ENCODE results near the gene CYP4A22. TPM values are rescaled to one million over a fixed set of nuclear protein-coding genes. Genes with fewer than 3 reads are reported as not detected.
A peak's percentile ranks its signal among the peaks of the same experiment; 100 is the strongest.

Gene CYP4A22
- total and polyA plus RNA-seq, 2 of the 4 experiments (the other 2 are of a cell fraction), result not detected

- Histone ChIP-seq H3K4me3 (ENCODE audit: insufficient read depth, low read depth, low read length) (no peak overlapping the region), H3K23ac (ENCODE audit: low read depth, low read length) (no peak overlapping the region), H3K9me3 (ENCODE audit: control insufficient read depth, insufficient read depth, low read length) (no peaks in the 10 kb centered on the region), H2AK5ac (ENCODE audit: low read depth, low read length) (no peak overlapping the region), H3K27me3 (ENCODE audit: control insufficient read depth, insufficient read depth, low read length) (no peaks in the 10 kb centered on the region), H2AFZ (replicated peaks; ENCODE audit: low read length, poor library complexity) (no peak overlapping the region), H3K27ac (ENCODE audit: insufficient read depth, low read length) (no peak overlapping the region), H4K8ac (ENCODE audit: low read depth in 2 of 2, low read length in 2 of 2) (no peak overlapping the region), H3K4me2 (ENCODE audit: low read depth, low read length) (no peak overlapping the region), H2AK9ac (replicated peaks; ENCODE audit: low read depth, low read length, poor library complexity) (no peak overlapping the region), H4K20me1 (ENCODE audit: insufficient read depth, low read length) (no peaks in the 10 kb centered on the region), H3K9me1 (ENCODE audit: insufficient read depth, low read length) (no peaks in the 10 kb centered on the region), H2BK120ac (ENCODE audit: low read depth, low read length) (no peak overlapping the region), H4K5ac (ENCODE audit: low read depth, low read length) (no peak overlapping the region), H2BK15ac (ENCODE audit: low read depth, low read length) (no peak overlapping the region), H3K4ac (ENCODE audit: low read depth, low read length) (no peak overlapping the region), H4K91ac (ENCODE audit: insufficient read depth, low read depth, low read length) (no peak overlapping the region), H3K56ac (ENCODE audit: extremely low read depth, insufficient read depth, low read length) (no peak overlapping the region), H3K14ac (replicated peaks; ENCODE audit: low read depth, low read length) (no peak overlapping the region), H3K18ac (ENCODE audit: low read depth, low read length) (no peak overlapping the region), H3K9ac (ENCODE audit: low read depth, low read length) (no peak overlapping the region), H3K36me3 (ENCODE audit: control insufficient read depth, insufficient read depth, low read length) (no peaks in the 10 kb centered on the region), H2BK20ac (ENCODE audit: low read depth, low read length) (no peak overlapping the region), H3K4me1 (ENCODE audit: control insufficient read depth, insufficient read depth, low read length) (no peaks in the 10 kb centered on the region), H2BK5ac (ENCODE audit: low read depth, low read length, poor library complexity, severe bottlenecking) (no peak overlapping the region), H3K79me1 (ENCODE audit: low read depth in 1 of 2, low read length in 2 of 2) (no peaks in the 10 kb centered on the region)
- DNase-seq, result no peak
- dilution Hi-C loops (cut with HindIII; ENCODE audit: low sequenced_read_pairs, unreplicated experiment) (no loop called here), intact Hi-C loops (cut with micrococcal nuclease) (no loop called here), in situ Hi-C loops (cut with MboI; ENCODE audit: low sequenced_read_pairs) (no loop called here)
- ChIA-PET CTCF (no interaction called here), POLR2A (ENCODE audit: unreplicated experiment) (no interaction called here)
- no TSS peak for BruUV-seq (replicated peaks)
- no peak for ATAC-seq (ENCODE audit: low read depth)
- TF ChIP-seq RAD21 (IDR thresholded peaks at IDR 0.05; ENCODE audit: low read length) (no peak), MAFK (IDR thresholded peaks at IDR 0.05; ENCODE audit: low read depth, low read length) (0 out of 2 replicates have a peak, but pooled peaks have one; percentile 38), FOS (IDR thresholded peaks at IDR 0.05; ENCODE audit: low read depth, low read length) (no peak), USF2 (IDR thresholded peaks at IDR 0.05; ENCODE audit: low read depth, low read length) (no peak), SMC3 (IDR thresholded peaks at IDR 0.05; ENCODE audit: low read depth, low read length) (no peak), BHLHE40 (IDR thresholded peaks at IDR 0.05; ENCODE audit: low read depth, low read length) (no peak), MXI1 (IDR thresholded peaks at IDR 0.05; ENCODE audit: borderline replicate concordance, low read depth, low read length) (no peak)
Measured at GRCh38 chr1:47164552-47164951, 27.3 kb downstream of the CYP4A22 start.
